GM23338 (cell line): ENCODE data around the gene LRRIQ4. TPM values are rescaled to one million over a fixed set of nuclear protein-coding genes. Genes with fewer than 3 reads are reported as not detected.

Source experiments
- ATAC-seq: fragments of 200-7000 bp; cut with Tn5 transposase; 3 replicates; pipeline ENCODE4 v1.9.1; 2020
- DNase-seq: peaks from one replicate; pipeline ENCODE4 v3.0.0-alpha.2; 2015; ENCODE audit warnings: low spot score
- H2AFZ ChIP-seq: fragments of 200-600 bp; sonication (generic); 2 replicates; pipeline ENCODE4 v1.8.0; 2016; ENCODE audit warnings: antibody characterized with exemption, mild to moderate bottlenecking, moderate library complexity
- H3F3A ChIP-seq: fragments of 200-600 bp; sonication (generic); replicated peaks from 2 replicates; pipeline ENCODE4 v1.8.0; 2017; ENCODE audit warnings: antibody characterized with exemption, mixed run types, low read depth
- H3K27ac ChIP-seq: fragments of 200-600 bp; sonication (generic); 2 replicates; pipeline ENCODE4 v1.6.1; 2016; ENCODE audit warnings: low read depth
- H3K27me3 ChIP-seq: fragments of 200-600 bp; sonication (generic); 2 replicates; pipeline ENCODE4 v1.8.0; 2016; ENCODE audit warnings: mild to moderate bottlenecking, mixed run types, moderate library complexity; ENCODE audit not compliant: insufficient read depth
- H3K36me3 ChIP-seq: fragments of 200-600 bp; sonication (generic); 2 replicates; pipeline ENCODE4 v1.8.0; 2016; ENCODE audit warnings: mild to moderate bottlenecking; ENCODE audit not compliant: insufficient read depth
- H3K4me1 ChIP-seq: fragments of 200-600 bp; sonication (generic); 2 replicates; pipeline ENCODE4 v1.8.0; 2016; ENCODE audit warnings: mild to moderate bottlenecking, moderate library complexity; ENCODE audit not compliant: insufficient read depth
- H3K4me2 ChIP-seq: fragments of 200-600 bp; sonication (generic); 2 replicates; pipeline ENCODE4 v1.7.1; 2017; ENCODE audit warnings: mixed run types
- H3K4me3 ChIP-seq: fragments of 200-600 bp; sonication (generic); 2 replicates; pipeline ENCODE4 v1.6.1; 2016; ENCODE audit warnings: mixed run types
- H3K79me2 ChIP-seq: fragments of 200-600 bp; sonication (generic); replicated peaks from 2 replicates; pipeline ENCODE4 v1.8.0; 2017; ENCODE audit warnings: mild to moderate bottlenecking; ENCODE audit not compliant: insufficient read depth
- H3K9me2 ChIP-seq: fragments of 200-600 bp; sonication (generic); 2 replicates; pipeline ENCODE4 v1.8.0; 2017; ENCODE audit not compliant: insufficient read depth
- H4K20me1 ChIP-seq: fragments of 200-600 bp; sonication (generic); replicated peaks from 2 replicates; pipeline ENCODE4 v1.8.0; 2017; ENCODE audit warnings: mild to moderate bottlenecking; ENCODE audit not compliant: insufficient read depth
- H3K27ac Mint-ChIP-seq: 2 replicates; pipeline ENCODE4 v1.8.0; 2020; ENCODE audit warnings: inconsistent platforms, mild to moderate bottlenecking, moderate library complexity, mixed read lengths
- H3K27me3 Mint-ChIP-seq: 3 replicates; pipeline ENCODE4 v1.8.0; 2022; ENCODE audit warnings: low read depth, mild to moderate bottlenecking, moderate library complexity, mixed read lengths, inconsistent platforms; ENCODE audit not compliant: insufficient read depth, poor library complexity
- H3K36me3 Mint-ChIP-seq: 3 replicates; pipeline ENCODE4 v1.8.0; 2021; ENCODE audit warnings: low read depth, mild to moderate bottlenecking, inconsistent platforms, moderate library complexity, mixed read lengths
- H3K4me1 Mint-ChIP-seq: 3 replicates; pipeline ENCODE4 v1.8.0; 2020; ENCODE audit warnings: mild to moderate bottlenecking, inconsistent platforms, mixed read lengths
- H3K4me3 Mint-ChIP-seq: 3 replicates; pipeline ENCODE4 v1.8.0; 2021; ENCODE audit warnings: moderate library complexity, mild to moderate bottlenecking, inconsistent platforms, mixed read lengths
- H3K9me3 Mint-ChIP-seq: 3 replicates; pipeline ENCODE4 v1.8.0; 2020; ENCODE audit warnings: moderate library complexity, mild to moderate bottlenecking, inconsistent platforms, mixed read lengths
- CREB1 ChIP-seq: fragments of 250-450 bp; sonication (Bioruptor Pico); IDR thresholded peaks from 2 replicates; pipeline ENCODE4 v1.5.0; 2020; ENCODE audit warnings: low read depth, mild to moderate bottlenecking, moderate library complexity
- CTCF ChIP-seq, 2 experiments: fragments of 200-600 bp in 1 of 2; sonication (generic) in 1 of 2; conservative IDR thresholded peaks; 2 replicates each; pipeline versions ENCODE4 v1.5.1 to v1.6.1; 2016 to 2017; ENCODE audit warnings: antibody characterized with exemption in 2 of 2, low read depth in 2 of 2, mild to moderate bottlenecking in 2 of 2, moderate library complexity in 1 of 2
- ETS1 ChIP-seq: IDR thresholded peaks from 2 replicates; pipeline ENCODE4 v1.6.1; 2016; ENCODE audit warnings: antibody characterized with exemption
- EZH2 ChIP-seq: fragments of 200-600 bp; sonication (generic); IDR thresholded peaks from one replicate; pipeline ENCODE4 v1.8.0; 2017; ENCODE audit warnings: antibody characterized with exemption, mild to moderate bottlenecking, low read depth; ENCODE audit not compliant: unreplicated experiment
- EZH2phosphoT487 ChIP-seq: fragments of 200-600 bp; sonication (generic); IDR thresholded peaks from one replicate; pipeline ENCODE4 v1.8.1; 2018; ENCODE audit warnings: antibody characterized with exemption; ENCODE audit not compliant: unreplicated experiment
- POLR2AphosphoS5 ChIP-seq: IDR thresholded peaks from 2 replicates; pipeline ENCODE4 v1.6.1; 2016; ENCODE audit warnings: antibody characterized with exemption, low read depth
- REST ChIP-seq: IDR thresholded peaks from one replicate; pipeline ENCODE4 v1.6.1; 2018; ENCODE audit warnings: antibody characterized with exemption; ENCODE audit not compliant: unreplicated experiment
- ZNF462 ChIP-seq: fragments of 250-450 bp; sonication (Bioruptor Pico); IDR thresholded peaks from 2 replicates; pipeline ENCODE4 v1.5.0; 2020; ENCODE audit warnings: mild to moderate bottlenecking, moderate library complexity
- polyA plus RNA-seq: library from polyadenylated mRNA; unstranded; fragments of >200 nt; fragmentation: Nextera tagmentation; extraction: Ambion mirVana; gene quantifications from 2 replicates; pipeline ENCODE4 v1.2.1, GENCODE V29; 2016
- total RNA-seq: library from RNA; depleted of rRNA; stranded (reverse); fragments of >200 nt; shearing (Covaris generic); gene quantifications from 2 replicates; pipeline ENCODE4 v1.2.3, GENCODE V29; 2014

LRRIQ4 gene
- total and polyA plus RNA-seq, 2 experiments from 2014 or later, result 0.29 TPM; not detected in 1

GRCh38 chr3:169880576-169881250, 68.0 kb downstream of the LRRIQ4 start:
- no peak for TF ChIP-seq EZH2
- TF ChIP-seq EZH2phosphoT487, result no peak
- TF ChIP-seq REST, result no peak
- no peak for TF ChIP-seq CREB1 (CRISPR knock-in tag)
- TF ChIP-seq CTCF (conservative IDR thresholded peaks at IDR 0.05; ENCODE audit: low read depth in 2 of 2), result no peak
- TF ChIP-seq ETS1, result no peak
- TF ChIP-seq ZNF462 (CRISPR knock-in tag), result no peak
- TF ChIP-seq POLR2AphosphoS5, result no peak
- no peaks in the 10 kb centered on the region for H3K9me3 Mint-ChIP-seq
- H3K27me3 ChIP-seq, result no peaks in the 10 kb centered on the region
- no peak for DNase-seq
- no peak overlapping the region for H3K27ac ChIP-seq
- H3K4me2 ChIP-seq, result no peak overlapping the region
- peaks cover 7% of the 10 kb centered on the region for H3K4me1 ChIP-seq
- no peak for ATAC-seq
- H3K4me3 ChIP-seq, result no peak overlapping the region
- peaks cover 2% of the 10 kb centered on the region for H3K27me3 Mint-ChIP-seq
- H2AFZ ChIP-seq, result no peak overlapping the region
- H3F3A ChIP-seq, result no peaks in the 10 kb centered on the region
- H3K4me1 Mint-ChIP-seq, result peaks cover 6% of the 10 kb centered on the region
- no peaks in the 10 kb centered on the region for H3K36me3 ChIP-seq
- no peak overlapping the region for H3K27ac Mint-ChIP-seq
- no peaks in the 10 kb centered on the region for H4K20me1 ChIP-seq
- no peaks in the 10 kb centered on the region for H3K79me2 ChIP-seq
- no peaks in the 10 kb centered on the region for H3K9me2 ChIP-seq
- H3K4me3 Mint-ChIP-seq, result no peak overlapping the region
- H3K36me3 Mint-ChIP-seq, result no peaks in the 10 kb centered on the region
